Left lobe of liver (tissue), 2 donors: Measurements from ENCODE around the gene PERCC1. TPM values are rescaled to one million over a fixed set of nuclear protein-coding genes. Genes with fewer than 3 reads are reported as not detected.

ENCODE experiments used
- ATAC-seq: fragments of 200-7000 bp; cut with Tn5 transposase; one replicate; pipeline ENCODE4 v1.9.1; 2020; ENCODE audit warnings: mild to moderate bottlenecking, moderate library complexity
- DNase-seq: peaks from one replicate; pipeline ENCODE4 v3.0.0-alpha.2; 2020; ENCODE audit warnings: low spot score
- total RNA-seq: library from RNA; stranded (reverse); gene quantifications from one replicate; pipeline ENCODE4 v1.2.1, GENCODE V29; 2021
- donor health status: DM: no; HTN: no; CAD: no; lungs with moderate emphysema.
- donor health status: DM: no; HTN: yes; CAD: no.

Gene PERCC1
- total RNA-seq, 1 donor from 2014 or later, result not detected

- no peak for DNase-seq
- no peak for ATAC-seq
Measured at GRCh38 chr16:1448536-1449116, 17.7 kb downstream of the PERCC1 start.

DNA sequence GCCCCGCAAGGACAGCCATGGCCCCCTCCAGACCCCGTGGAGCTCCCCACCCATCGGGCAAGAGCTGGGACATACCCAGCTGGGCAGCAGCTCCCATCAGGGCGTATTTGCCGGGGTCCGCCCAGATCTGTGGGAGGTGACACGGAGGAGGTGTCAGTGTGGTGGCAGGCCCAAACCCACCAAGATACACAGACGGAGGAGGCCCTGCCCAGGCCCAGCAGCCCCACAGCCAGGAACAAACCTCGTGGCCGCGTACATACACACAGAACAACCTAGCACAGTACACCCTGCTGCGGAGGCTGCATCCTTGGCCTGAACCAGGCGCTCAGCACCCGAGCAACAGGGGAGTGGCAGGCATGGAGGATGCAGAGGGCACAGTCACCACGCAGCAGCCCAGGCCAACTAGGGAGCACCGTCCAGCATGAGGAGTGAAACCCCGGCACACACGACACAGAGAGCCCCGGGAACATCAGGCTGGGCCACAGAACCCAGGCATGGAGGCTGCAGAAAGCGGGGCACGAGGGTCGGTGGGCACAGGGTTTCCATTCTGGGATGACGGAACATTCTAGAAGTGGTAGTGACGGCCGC, 18.4 kb downstream of the PERCC1 start:
- ATAC-seq (no peak), DNase-seq (no peak)

DNA sequence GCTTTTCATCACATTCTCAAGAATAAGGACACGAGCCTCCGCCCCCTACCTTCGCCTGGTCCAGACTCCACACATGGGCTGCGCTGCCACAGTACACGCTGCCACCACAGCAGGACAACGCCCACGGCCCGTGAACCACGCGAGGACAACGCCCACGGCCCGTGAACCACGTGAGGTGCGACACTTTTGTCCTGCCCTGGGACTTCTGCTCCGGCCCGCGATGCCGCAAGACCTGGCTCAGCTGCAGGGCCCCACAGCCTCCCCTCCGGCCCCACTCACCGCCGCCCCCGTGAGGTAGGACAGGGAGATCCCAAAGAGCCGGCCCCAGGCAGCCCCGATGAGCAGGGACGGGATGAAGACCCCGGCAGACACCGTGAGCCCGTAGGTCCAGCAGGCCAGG, 19.3 kb downstream of the PERCC1 start:
- no peak for DNase-seq
- no peak for ATAC-seq

DNA sequence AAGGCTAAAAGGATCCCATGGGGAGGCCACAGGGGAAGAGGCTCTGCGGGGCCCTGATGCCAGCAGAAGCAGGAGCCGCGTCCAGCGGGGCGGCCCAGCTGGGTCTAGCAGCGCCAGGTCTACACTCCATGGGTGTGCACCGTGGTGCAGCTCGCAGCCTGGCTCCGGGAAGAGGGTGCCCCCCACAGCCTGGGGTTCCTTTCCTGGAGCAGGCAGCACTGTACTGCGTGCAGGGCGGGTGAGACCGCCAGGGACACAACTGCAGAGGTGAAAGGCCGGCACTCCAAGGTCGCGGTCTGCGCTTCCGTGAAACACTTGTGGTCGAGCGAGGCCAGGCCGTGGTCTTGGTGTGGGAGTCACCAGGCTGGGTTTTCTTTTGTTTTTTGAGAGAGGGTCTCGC, 20.0 kb downstream of the PERCC1 start:
- ATAC-seq (no peak), DNase-seq (no peak)

DNA sequence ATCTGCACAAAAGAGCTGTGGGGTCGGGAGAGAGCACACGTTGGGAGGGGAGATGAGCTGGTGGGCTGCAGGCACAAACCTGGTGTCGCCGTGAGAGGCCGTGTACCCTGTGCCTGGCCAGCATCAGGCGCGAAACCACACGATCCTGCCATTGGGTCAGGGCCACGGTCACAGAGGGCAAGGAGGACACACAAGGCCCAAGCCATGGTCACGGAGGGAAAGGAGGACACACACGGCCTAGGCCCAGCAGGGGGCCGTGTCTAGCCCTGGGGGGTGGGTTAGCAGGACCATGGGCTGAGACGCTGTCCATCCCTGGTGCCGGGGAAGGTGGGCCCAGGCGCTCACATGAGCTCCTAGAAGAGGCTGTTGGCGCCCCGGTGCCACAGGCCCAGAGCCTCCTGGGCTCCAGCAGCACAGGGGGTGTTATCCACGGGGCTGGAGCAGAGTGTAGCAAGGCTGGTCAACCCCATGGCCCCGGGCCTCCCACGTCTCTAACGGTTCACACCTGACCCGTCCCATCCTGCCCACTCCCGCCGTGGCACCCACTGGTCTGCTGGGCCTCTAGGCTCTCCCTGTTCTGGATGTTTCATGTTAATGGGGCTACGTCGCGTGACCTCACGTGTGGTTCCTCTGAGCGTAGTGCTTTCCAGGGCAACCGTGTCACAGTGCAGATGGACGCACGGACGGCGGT, 21.0 kb downstream of the PERCC1 start:
- ATAC-seq (no peak), DNase-seq (no peak)

DNA sequence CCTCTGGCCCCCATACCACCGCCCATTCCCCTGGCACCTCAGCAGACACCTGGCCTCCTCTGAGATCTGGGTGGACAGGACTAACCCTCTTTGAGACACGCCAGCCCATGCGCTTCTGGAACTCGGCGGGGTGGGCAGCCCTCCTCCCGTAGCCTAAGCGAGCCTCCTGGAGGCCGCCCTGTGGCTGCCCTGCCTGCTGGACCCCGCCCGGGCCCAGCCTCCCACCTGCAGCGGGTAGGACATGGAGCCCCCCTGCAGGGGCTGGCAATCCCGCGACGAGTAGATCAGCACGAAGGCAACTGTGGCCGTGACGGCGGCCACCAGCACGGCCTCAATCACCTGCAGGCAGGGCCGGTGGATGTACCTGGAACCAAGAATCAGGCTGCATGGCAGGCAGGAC, 21.7 kb downstream of the PERCC1 start:
- DNase-seq (no peak), ATAC-seq (no peak)

- no peak for DNase-seq
- ATAC-seq, result no peak
Measured at GRCh38 chr16:1453316-1453715, 22.4 kb downstream of the PERCC1 start.

DNA sequence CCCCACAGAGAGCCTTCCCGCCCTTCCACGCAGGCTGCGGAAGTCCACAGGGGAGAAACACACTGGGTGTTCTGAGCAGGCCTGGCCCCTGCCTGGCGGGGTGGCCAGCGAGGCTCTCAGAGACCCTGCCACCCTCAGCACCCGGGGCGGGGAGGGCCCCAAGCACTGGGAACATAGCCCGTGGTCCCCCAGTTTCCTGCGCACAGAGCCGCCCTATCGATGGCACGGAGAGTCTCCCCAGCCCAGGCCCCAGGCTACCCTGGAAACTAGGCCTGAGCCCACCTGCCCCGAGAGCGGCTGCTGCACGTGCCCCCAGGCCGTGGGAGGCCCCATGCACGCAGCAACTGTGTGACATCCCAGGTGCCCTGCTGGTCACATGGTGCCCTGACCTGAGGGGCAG, 23.7 kb downstream of the PERCC1 start:
- DNase-seq, result no peak
- ATAC-seq, result no peak

- no peak for DNase-seq
- no peak for ATAC-seq
Measured at GRCh38 chr16:1455190-1456171, 24.6 kb downstream of the PERCC1 start.

- DNase-seq, result no peak
- no peak for ATAC-seq
Measured at GRCh38 chr16:1456951-1457350, 26.1 kb downstream of the PERCC1 start.

DNA sequence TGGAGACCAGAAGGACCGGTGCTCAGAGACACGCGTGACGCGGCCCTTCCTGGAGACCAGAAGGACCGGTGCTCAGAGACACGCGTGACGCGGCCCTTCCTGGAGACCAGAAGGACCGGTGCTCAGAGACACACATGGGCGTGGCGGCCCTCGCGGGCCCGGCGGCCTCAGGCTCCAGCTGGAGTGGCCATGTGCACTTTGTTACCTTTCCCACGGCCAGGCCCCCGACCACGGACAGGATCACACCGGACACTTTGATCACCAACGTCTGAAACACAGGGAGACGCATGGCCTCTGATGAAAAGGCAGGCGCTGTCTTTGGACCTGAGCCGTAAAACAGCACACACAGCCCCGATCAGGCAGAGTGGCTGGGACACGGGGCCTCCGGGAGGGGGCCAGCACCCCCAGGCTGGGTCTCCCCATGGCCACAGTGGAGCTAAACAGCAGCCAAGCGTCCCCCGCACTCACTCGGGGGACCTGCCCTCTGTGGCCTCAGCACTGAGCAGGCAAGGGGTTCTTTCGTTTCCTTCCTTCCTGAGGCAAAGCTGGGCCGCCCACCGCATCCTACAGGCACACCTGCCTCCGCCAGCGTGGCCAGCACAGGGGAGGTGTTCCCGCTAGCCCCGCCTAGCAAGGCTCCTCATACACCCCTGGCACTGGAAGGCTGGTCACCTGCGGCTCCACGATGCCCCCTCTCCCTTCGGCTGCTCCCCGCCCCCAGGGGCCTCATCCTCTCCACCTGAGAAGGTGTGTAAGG, 26.8 kb downstream of the PERCC1 start:
- DNase-seq (no peak), ATAC-seq (no peak)

DNA sequence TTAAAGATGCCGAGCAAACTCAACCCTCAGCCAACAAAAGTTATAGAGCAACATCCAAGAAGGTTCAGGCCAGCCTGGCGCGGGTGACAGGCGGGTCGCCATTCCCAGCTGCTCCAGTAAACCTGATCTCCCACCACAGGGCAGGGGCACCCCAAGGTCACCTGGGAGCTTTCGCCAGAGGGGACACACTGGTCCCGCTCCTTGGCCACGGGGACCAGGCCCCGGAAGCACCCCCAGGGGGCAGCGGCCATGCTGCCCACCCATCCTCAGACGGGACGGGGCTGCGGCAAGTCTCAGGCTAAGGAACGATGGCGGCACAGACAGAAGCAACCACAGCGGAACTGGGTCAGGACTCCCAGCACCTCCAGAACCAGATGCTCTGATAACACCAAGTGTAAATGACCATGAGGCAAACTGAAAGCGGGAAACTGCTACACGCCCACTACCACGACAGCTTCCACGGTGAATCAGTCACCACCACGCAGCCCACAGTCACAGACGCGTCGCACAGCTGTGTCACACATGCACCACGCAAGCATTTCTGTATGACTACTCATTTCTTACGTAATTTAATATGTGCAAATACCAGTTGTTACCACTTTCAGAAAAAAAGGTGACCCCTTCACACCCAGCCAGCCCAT, 27.6 kb downstream of the PERCC1 start:
- ATAC-seq (no peak), DNase-seq (no peak)

DNA sequence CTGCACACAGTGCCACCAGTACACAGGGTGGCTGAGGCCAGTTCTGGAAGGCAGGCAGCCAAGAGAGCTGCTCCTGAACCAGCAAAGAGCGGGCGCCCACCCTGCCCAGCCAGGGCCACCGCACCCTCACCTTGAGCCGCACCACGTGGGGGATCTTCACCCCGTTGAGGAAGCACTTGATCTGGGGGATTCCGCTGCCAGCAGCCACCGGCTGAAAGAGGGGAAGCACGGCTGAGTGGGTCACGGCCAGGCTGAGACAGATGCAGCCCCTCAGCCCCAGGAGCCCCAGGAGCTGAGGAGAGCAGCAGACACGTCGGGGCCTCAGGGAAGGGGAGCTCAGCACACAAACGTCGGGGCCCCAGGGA, 28.1 kb downstream of the PERCC1 start:
- ATAC-seq (no peak), DNase-seq (no peak)

- DNase-seq (no peak), ATAC-seq (no peak)
Measured at GRCh38 chr16:1459967-1460366, 29.1 kb downstream of the PERCC1 start.

GRCh38 chr16:1460602-1461138, 29.8 kb downstream of the PERCC1 start:
- ATAC-seq (no peak), DNase-seq (no peak)

DNA sequence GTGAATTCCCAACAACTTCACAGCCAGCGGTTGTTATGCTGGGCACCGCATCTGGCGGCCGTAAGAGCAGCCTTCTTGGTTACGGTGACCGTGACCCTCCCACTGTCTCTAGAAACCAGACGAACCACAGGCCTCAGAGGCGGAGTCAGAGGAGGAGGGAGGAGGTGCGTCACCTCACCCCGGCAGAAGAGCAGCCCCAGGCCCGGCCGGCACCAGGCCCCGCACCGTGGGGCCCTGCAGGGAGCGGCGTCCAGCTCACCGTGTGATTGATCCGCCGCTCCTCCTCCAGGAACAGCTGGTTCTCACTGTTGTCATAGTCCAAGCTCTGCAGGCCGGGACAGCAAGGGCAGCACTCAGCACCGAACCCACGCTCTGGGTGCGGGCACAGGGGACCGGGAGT, 30.3 kb downstream of the PERCC1 start:
- DNase-seq (no peak), ATAC-seq (no peak)

DNA sequence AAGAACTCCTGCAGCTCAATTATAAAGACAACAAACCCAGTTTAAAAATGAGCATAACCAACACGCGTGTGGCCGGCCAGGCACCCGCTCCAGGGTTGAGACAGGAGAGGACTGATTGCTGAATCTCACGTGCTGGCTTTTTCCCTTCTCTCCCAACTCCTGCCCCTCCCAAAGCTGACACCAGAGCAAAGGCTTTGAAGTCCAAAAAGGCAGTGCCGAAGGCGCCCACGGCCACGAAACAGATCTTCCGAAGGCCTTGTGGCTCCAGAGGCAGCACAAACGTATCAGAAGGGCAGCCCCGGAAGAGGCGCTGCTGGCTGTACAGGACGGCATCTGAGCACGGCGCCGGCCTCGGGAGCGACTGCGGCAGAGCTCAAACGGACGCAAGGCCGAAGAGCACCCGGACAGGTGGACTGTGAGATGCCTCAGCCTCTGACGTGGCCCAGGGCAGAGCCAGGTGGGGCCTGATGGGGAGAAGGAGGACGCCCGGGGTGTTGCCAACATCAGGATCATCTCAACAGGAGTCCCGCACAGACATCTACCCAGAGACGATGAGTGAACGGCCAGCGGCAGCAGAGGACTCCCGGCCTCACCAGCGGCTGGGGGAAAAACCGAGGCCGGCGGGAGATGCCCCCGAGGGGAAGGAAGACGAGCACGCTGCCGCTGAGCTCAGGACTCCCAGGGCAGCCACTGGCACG, 33.5 kb downstream of the PERCC1 start:
- ATAC-seq (no peak), DNase-seq (no peak)

- DNase-seq, result no peak
- no peak for ATAC-seq
Measured at GRCh38 chr16:1464894-1465566, 34.2 kb downstream of the PERCC1 start.

GRCh38 chr16:1465567-1465915, 34.7 kb downstream of the PERCC1 start:
- ATAC-seq (no peak), DNase-seq (no peak)
